A549 (cell line): Measurements from ENCODE around the gene DIS3L2. TPM values are rescaled to one million over a fixed set of nuclear protein-coding genes. Genes with fewer than 3 reads are reported as not detected.

Experiments used
- ATAC-seq, 2 experiments: fragments of 200-7000 bp in 1 of 2; fragments of >200 bp in 1 of 2; cut with Nextera tagmentation in 1 of 2; cut with Tn5 transposase in 1 of 2; 3 replicates each; pipeline versions ENCODE4 v1.8.0 to v1.9.1; 2018 to 2020; ENCODE audit warnings: mild to moderate bottlenecking in 1 of 2, moderate library complexity in 1 of 2
- CTCF ChIA-PET: fragments of 300-600 bp; sonication (Branson Sonifier 250); formaldehyde crosslinking; extraction: SDS; loops from one replicate; lab custom pipeline; 2021; ENCODE audit warnings: antibody characterized with exemption, inconsistent platforms; lab: Yijun Ruan, JAX
- POLR2A ChIA-PET: fragments of 350-600 bp; formaldehyde crosslinking; extraction: SDS; loops from one replicate; lab custom pipeline; 2021; ENCODE audit warnings: antibody characterized with exemption, inconsistent platforms; lab: Yijun Ruan, JAX
- DNase-seq, 2 experiments: peaks; one replicate each; pipeline versions ENCODE4 v3.0.0 to v3.0.0-alpha.2; 2011 to 2016; ENCODE audit warnings: low read depth in 1 of 2, low spot score in 1 of 2
- FAIRE-seq: peaks from 2 replicates; lab custom pipeline; 2011; peaks lifted over from hg19 to GRCh38; lab: Jason Lieb, UNC
- H3K27ac ChIP-seq, 2 experiments: fragments of >200 bp; sonication (Bioruptor Twin); formaldehyde crosslinking; 3 replicates each; pipeline ENCODE4 v1.5.1; 2016 to 2017
- H3K4me1 ChIP-seq: fragments of >200 bp; sonication (Bioruptor Twin); formaldehyde crosslinking; 3 replicates; pipeline ENCODE4 v1.6.1; 2016
- H3K4me2 ChIP-seq: fragments of >200 bp; sonication (Bioruptor Twin); formaldehyde crosslinking; 3 replicates; pipeline ENCODE4 v1.6.1; 2016
- H3K4me3 ChIP-seq: fragments of >200 bp; sonication (Bioruptor Twin); formaldehyde crosslinking; 3 replicates; pipeline ENCODE4 v1.5.1; 2016
- H3K9me3 ChIP-seq: fragments of >200 bp; sonication (Bioruptor Twin); formaldehyde crosslinking; 3 replicates; pipeline ENCODE4 v1.6.1; 2016
- BHLHE40 ChIP-seq: IDR thresholded peaks from 2 replicates; pipeline ENCODE4 v1.6.1; 2012; ENCODE audit warnings: low read depth, low read length, inconsistent platforms
- CBX2 ChIP-seq: fragments of 200-600 bp; sonication (generic); IDR thresholded peaks from 2 replicates; pipeline ENCODE4 v1.6.1; 2016; ENCODE audit warnings: low read depth, mild to moderate bottlenecking, borderline replicate concordance
- EHF ChIP-seq: fragments of 250-450 bp; sonication (Bioruptor Pico); IDR thresholded peaks from 2 replicates; pipeline ENCODE4 v1.5.0; 2020; ENCODE audit warnings: mild to moderate bottlenecking
- EHMT2 ChIP-seq: fragments of 200-600 bp; sonication (generic); IDR thresholded peaks from 2 replicates; pipeline ENCODE4 v1.6.1; 2016; ENCODE audit warnings: antibody characterized with exemption, low read depth, mild to moderate bottlenecking, moderate library complexity
- EP300 ChIP-seq, 2 experiments: fragments of >200 bp; sonication (Bioruptor Twin); formaldehyde crosslinking; IDR thresholded peaks; 2 replicates in 1 of 2; 3 replicates in 1 of 2; pipeline ENCODE4 v1.6.1; 2016 to 2017
- FOXS1 ChIP-seq: fragments of 250-450 bp; sonication (Bioruptor Pico); IDR thresholded peaks from 2 replicates; pipeline ENCODE4 v1.5.0; 2020; ENCODE audit warnings: mild to moderate bottlenecking, moderate library complexity
- GATA3 ChIP-seq: IDR thresholded peaks from 2 replicates; pipeline ENCODE4 v1.6.1; 2012; ENCODE audit warnings: borderline replicate concordance
- HEYL ChIP-seq: fragments of 250-450 bp; sonication (Bioruptor Pico); IDR thresholded peaks from 2 replicates; pipeline ENCODE4 v1.8.0; 2021; ENCODE audit warnings: mild to moderate bottlenecking, moderate library complexity
- JUN ChIP-seq, 2 experiments: fragments of >200 bp; sonication (Bioruptor Twin); formaldehyde crosslinking; IDR thresholded peaks; 2 replicates in 1 of 2; 3 replicates in 1 of 2; pipeline ENCODE4 v1.6.1; 2016 to 2017
- KDM5A ChIP-seq: fragments of 200-600 bp; sonication (generic); IDR thresholded peaks from 2 replicates; pipeline ENCODE4 v1.6.1; 2016; ENCODE audit warnings: antibody characterized with exemption, mild to moderate bottlenecking
- MAFK ChIP-seq: fragments of 450-650 bp; IDR thresholded peaks from 2 replicates; pipeline ENCODE4 v1.6.1; 2014; ENCODE audit not compliant: partially characterized antibody
- MAZ ChIP-seq: fragments of 150-350 bp; IDR thresholded peaks from 2 replicates; pipeline ENCODE4 v1.6.1; 2014; ENCODE audit warnings: antibody characterized with exemption, low read depth, low read length, borderline replicate concordance
- NFE2L2 ChIP-seq: fragments of 150-350 bp; conservative IDR thresholded peaks from 2 replicates; pipeline ENCODE4 v1.6.1; 2014; ENCODE audit warnings: low read length
- NPAS2 ChIP-seq: fragments of 250-450 bp; sonication (Bioruptor Pico); IDR thresholded peaks from 2 replicates; pipeline ENCODE4 v1.8.0; 2022; ENCODE audit warnings: mild to moderate bottlenecking, moderate library complexity, borderline replicate concordance
- NR3C1 ChIP-seq: fragments of >200 bp; sonication (Bioruptor Twin); formaldehyde crosslinking; IDR thresholded peaks from 3 replicates; pipeline ENCODE4 v1.6.1; 2017
- POLR2A ChIP-seq: IDR thresholded peaks from 2 replicates; pipeline ENCODE4 v1.6.1; 2012; ENCODE audit warnings: mild to moderate bottlenecking, low read length
- RARB ChIP-seq: fragments of 250-450 bp; sonication (Bioruptor Pico); IDR thresholded peaks from 2 replicates; pipeline ENCODE4 v1.8.0; 2021; ENCODE audit warnings: mild to moderate bottlenecking, moderate library complexity
- RCOR1 ChIP-seq: fragments of 150-350 bp; IDR thresholded peaks from 2 replicates; pipeline ENCODE4 v1.6.1; 2014; ENCODE audit warnings: antibody characterized with exemption, low read length, low read depth
- SMC3 ChIP-seq: fragments of >200 bp; sonication (Bioruptor Twin); formaldehyde crosslinking; IDR thresholded peaks from 3 replicates; pipeline ENCODE4 v1.6.1; 2018; ENCODE audit warnings: inconsistent platforms
- TP53 ChIP-seq: fragments of 250-450 bp; sonication (Bioruptor Pico); IDR thresholded peaks from 2 replicates; pipeline ENCODE4 v1.5.0; 2021; ENCODE audit warnings: mild to moderate bottlenecking, moderate library complexity
- ZFP36 ChIP-seq: fragments of 450-650 bp; IDR thresholded peaks from 2 replicates; pipeline ENCODE4 v1.6.1; 2014; ENCODE audit warnings: borderline replicate concordance; ENCODE audit not compliant: partially characterized antibody
- ZNF302 ChIP-seq: fragments of 250-450 bp; sonication (Bioruptor Pico); IDR thresholded peaks from 2 replicates; pipeline ENCODE4 v1.9.0; 2021; ENCODE audit warnings: inconsistent platforms, mild to moderate bottlenecking, moderate library complexity
- WGBS: methylation state at CpG from one replicate; pipeline ENCODE4 v1.1.6; 2017; ENCODE audit errors: missing lambda C conversion rate; 5-methylcytosine and 5-hydroxymethylcytosine counted together
- polyA plus RNA-seq, 4 experiments: library from polyadenylated mRNA; depleted of rRNA in 3 of 4; stranded (reverse); fragments of >200 nt; fragmentation: RNase III in 1 of 4; extraction: RNeasy Plus Mini Kit Qiagen cat#74134 plus additional on column Dnase treatment in 1 of 4; gene quantifications; 2 replicates in 3 of 4; 3 replicates in 1 of 4; pipeline ENCODE4 v1.2.3, GENCODE V29; 2011 to 2017
- TF ChIP-seq, protein P1 (sequence below): IDR thresholded peaks from 2 replicates; pipeline ENCODE4 v1.6.1; 2012
- TF ChIP-seq, protein P2 (sequence below): fragments of 250-450 bp; sonication (Bioruptor Pico); IDR thresholded peaks from 2 replicates; pipeline ENCODE4 v1.5.0; 2020; ENCODE audit warnings: low read depth, mild to moderate bottlenecking, moderate library complexity
- TF ChIP-seq, protein P3 (sequence below): IDR thresholded peaks from 2 replicates; pipeline ENCODE4 v1.6.1; 2012
- TF ChIP-seq, protein P4 (sequence below): fragments of 450-650 bp; IDR thresholded peaks from 2 replicates; pipeline ENCODE4 v1.6.1; 2014; ENCODE audit warnings: antibody characterized with exemption
- TF ChIP-seq, protein P5 (sequence below): fragments of 250-450 bp; sonication (Bioruptor Pico); IDR thresholded peaks from 2 replicates; pipeline ENCODE4 v1.5.0; 2021; ENCODE audit warnings: mild to moderate bottlenecking, moderate library complexity, borderline replicate concordance

Gene DIS3L2
- polyA plus RNA-seq, 2 of the 4 experiments (the other 2 are of a cell fraction) = 14.9 to 15.4 TPM

DNA sequence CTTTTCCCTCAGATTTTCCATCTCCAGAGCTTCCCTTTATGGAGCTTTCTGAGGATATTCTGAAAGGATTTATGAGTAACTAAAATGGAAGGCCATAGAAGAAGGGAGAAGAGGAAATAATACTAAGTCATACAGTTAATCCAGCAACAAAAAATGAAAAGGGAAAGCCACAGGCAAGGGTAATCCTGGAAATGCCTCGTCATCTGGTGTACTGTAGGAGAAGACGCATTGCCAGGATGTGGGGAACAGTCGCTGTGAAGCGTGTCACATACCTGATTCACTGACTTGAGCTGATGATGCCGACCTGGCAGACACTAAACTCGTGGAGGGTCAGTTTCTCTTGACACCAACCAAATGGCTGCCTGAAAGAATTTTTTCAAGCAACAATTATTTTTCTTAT lies 382.3 kb downstream of the DIS3L2 start:
- Histone ChIP-seq H3K9me3 (no peaks in the 10 kb centered on the region), H3K4me1 (no peaks in the 10 kb centered on the region), H3K4me3 (no peak overlapping the region), H3K4me2 (no peak overlapping the region), H3K27ac (no peak overlapping the region)
- DNase-seq (no peak), ATAC-seq (no peak), FAIRE-seq (no peak)
- ChIA-PET POLR2A (no interaction called here), CTCF (interaction anchor here (0.8 to 1.6 kb wide), 7 partner anchors 9 to 438 kb away, joined by 3 to 5 read pairs (median 4); no protein-coding TSS in a partner anchor)
- TF ChIP-seq RARB (no peak), JUN (IDR thresholded peaks at IDR 0.05) (no peak), NPAS2 (CRISPR knock-in tag) (no peak), KDM5A (no peak), MAZ (no peak), CBX2 (no peak), FOXS1 (CRISPR knock-in tag) (no peak), ZNF302 (CRISPR knock-in tag) (no peak), EHMT2 (no peak), TP53 (CRISPR knock-in tag) (no peak), POLR2A (no peak), EHF (no peak)
- TF ChIP-seq, protein P1, sequence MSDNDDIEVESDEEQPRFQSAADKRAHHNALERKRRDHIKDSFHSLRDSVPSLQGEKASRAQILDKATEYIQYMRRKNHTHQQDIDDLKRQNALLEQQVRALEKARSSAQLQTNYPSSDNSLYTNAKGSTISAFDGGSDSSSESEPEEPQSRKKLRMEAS = no peak
- TF ChIP-seq, protein P2, sequence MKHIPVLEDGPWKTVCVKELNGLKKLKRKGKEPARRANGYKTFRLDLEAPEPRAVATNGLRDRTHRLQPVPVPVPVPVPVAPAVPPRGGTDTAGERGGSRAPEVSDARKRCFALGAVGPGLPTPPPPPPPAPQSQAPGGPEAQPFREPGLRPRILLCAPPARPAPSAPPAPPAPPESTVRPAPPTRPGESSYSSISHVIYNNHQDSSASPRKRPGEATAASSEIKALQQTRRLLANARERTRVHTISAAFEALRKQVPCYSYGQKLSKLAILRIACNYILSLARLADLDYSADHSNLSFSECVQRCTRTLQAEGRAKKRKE (CRISPR knock-in tag) = no peak
- TF ChIP-seq, protein P3, sequence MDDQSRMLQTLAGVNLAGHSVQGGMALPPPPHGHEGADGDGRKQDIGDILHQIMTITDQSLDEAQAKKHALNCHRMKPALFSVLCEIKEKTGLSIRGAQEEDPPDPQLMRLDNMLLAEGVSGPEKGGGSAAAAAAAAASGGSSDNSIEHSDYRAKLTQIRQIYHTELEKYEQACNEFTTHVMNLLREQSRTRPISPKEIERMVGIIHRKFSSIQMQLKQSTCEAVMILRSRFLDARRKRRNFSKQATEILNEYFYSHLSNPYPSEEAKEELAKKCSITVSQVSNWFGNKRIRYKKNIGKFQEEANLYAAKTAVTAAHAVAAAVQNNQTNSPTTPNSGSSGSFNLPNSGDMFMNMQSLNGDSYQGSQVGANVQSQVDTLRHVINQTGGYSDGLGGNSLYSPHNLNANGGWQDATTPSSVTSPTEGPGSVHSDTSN = no peak
- 71% methylated on average over 6 of the region's 6 CpGs for WGBS

DNA sequence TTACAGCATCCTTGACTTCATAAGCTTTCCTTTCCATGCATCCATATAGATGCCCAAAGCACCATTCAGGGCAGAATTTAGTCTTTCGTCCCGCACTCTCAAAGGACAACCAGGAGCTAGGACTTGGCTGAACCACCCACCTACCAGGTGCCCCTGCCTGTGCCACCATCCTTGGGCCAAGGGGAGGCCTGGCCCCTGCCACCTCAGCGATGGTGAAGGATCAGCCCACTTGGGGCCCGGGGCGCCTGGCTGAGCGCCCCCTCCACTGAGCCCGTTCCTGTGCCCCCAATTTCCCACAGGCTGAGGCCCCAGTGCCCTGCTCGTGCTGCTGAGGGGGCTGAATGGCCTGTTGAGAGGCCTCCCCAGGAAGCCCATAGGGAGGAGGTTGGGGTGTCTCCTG lies 383.7 kb downstream of the DIS3L2 start:
- DNase-seq = no peak
- no peaks in the 10 kb centered on the region for H3K9me3 ChIP-seq
- no peak overlapping the region for H3K4me2 ChIP-seq
- TF ChIP-seq SMC3 = no peak
- TF ChIP-seq, protein P4, sequence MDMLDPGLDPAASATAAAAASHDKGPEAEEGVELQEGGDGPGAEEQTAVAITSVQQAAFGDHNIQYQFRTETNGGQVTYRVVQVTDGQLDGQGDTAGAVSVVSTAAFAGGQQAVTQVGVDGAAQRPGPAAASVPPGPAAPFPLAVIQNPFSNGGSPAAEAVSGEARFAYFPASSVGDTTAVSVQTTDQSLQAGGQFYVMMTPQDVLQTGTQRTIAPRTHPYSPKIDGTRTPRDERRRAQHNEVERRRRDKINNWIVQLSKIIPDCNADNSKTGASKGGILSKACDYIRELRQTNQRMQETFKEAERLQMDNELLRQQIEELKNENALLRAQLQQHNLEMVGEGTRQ = no peak
- no peak for TF ChIP-seq NFE2L2
- TF ChIP-seq RCOR1 = no peak
- TF ChIP-seq HEYL (CRISPR knock-in tag) = no peak
- TF ChIP-seq BHLHE40 = no peak
- TF ChIP-seq POLR2A = no peak
- no peak for TF ChIP-seq MAFK
- TF ChIP-seq, protein P5, sequence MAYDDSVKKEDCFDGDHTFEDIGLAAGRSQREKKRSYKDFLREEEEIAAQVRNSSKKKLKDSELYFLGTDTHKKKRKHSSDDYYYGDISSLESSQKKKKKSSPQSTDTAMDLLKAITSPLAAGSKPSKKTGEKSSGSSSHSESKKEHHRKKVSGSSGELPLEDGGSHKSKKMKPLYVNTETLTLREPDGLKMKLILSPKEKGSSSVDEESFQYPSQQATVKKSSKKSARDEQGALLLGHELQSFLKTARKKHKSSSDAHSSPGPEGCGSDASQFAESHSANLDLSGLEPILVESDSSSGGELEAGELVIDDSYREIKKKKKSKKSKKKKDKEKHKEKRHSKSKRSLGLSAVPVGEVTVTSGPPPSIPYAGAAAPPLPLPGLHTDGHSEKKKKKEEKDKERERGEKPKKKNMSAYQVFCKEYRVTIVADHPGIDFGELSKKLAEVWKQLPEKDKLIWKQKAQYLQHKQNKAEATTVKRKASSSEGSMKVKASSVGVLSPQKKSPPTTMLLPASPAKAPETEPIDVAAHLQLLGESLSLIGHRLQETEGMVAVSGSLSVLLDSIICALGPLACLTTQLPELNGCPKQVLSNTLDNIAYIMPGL = no peak
- TF ChIP-seq NR3C1 = no peak
- TF ChIP-seq ZFP36 = no peak
- TF ChIP-seq, protein P2 (CRISPR knock-in tag) = no peak
- TF ChIP-seq GATA3 = no peak
- TF ChIP-seq EP300 (IDR thresholded peaks at IDR 0.05) = no peak
- no peak for TF ChIP-seq MAZ
- TF ChIP-seq, all 56 proteins: peak for 0
- Histone ChIP-seq H3K4me1 (no peaks in the 10 kb centered on the region), H3K27ac (no peak overlapping the region), H3K4me3 (no peak overlapping the region)
- ATAC-seq (no peak), FAIRE-seq (no peak)
- 95% methylated on average over 6 of the region's 8 CpGs for WGBS
- ChIA-PET CTCF (interaction anchor here (0.8 to 2.0 kb wide), 3 partner anchors 10 to 439 kb away, joined by 3 to 8 read pairs (median 5); no protein-coding TSS in a partner anchor), POLR2A (no interaction called here)
